K562 (cell line): ENCODE measurements around the gene CD40. TPM values are rescaled to one million over a fixed set of nuclear protein-coding genes. Genes with fewer than 3 reads are reported as not detected.

Experiments
- ATAC-seq: fragments of 200-7000 bp; cut with Tn5 transposase; 3 replicates; pipeline ENCODE4 v1.9.1; 2020; ENCODE audit warnings: moderate library complexity
- BruUV-seq: library from RNA; stranded (reverse); fragments of 400-500 nt; replicated peaks from 2 replicates; lab custom pipeline; 2021; lab: Mats Ljungman, UMichigan
- CTCF ChIA-PET: fragments of 300-600 bp; formaldehyde crosslinking; extraction: SDS; loops from one replicate; lab custom pipeline; 2021; ENCODE audit warnings: low intra/inter-chr PET ratio; lab: Yijun Ruan, JAX
- POLR2A ChIA-PET: fragments of 300-600, 350-650 bp; sonication (Branson Sonifier 250); formaldehyde crosslinking; extraction: SDS; loops from one replicate; lab custom pipeline; 2021; ENCODE audit warnings: antibody characterized with exemption, inconsistent platforms; lab: Yijun Ruan, JAX
- DNase-seq, 4 experiments: peaks; one replicate each; pipeline versions ENCODE4 v3.0.0 to v3.0.0-alpha.2; 2011 to 2018; ENCODE audit warnings: low spot score in 3 of 4, mixed read lengths in 3 of 4; ENCODE audit errors: extremely low read depth in 1 of 4
- FAIRE-seq: peaks from 2 replicates; lab custom pipeline; 2011; peaks lifted over from hg19 to GRCh38; lab: Jason Lieb, UNC
- H2AFZ ChIP-seq: 2 replicates; pipeline ENCODE4 v1.6.0; 2011; ENCODE audit warnings: low read depth, low read length, control low read depth, inconsistent platforms
- H3K27ac ChIP-seq: fragments of 200-600 bp; 3 replicates; pipeline ENCODE4 v1.8.0; 2011; ENCODE audit warnings: low read depth, mild to moderate bottlenecking, control low read depth, inconsistent platforms, low read length, moderate library complexity, mixed read lengths; ENCODE audit errors: extremely low read depth
- H3K27me3 ChIP-seq, 2 experiments: fragments of 300-600 bp in 1 of 2; 2 replicates in 1 of 2; 3 replicates in 1 of 2; pipeline versions ENCODE4 v1.6.0 to v1.8.0; 2011; ENCODE audit warnings: inconsistent platforms in 2 of 2, low read length in 2 of 2, mild to moderate bottlenecking in 1 of 2, mixed read lengths in 1 of 2, moderate library complexity in 1 of 2; ENCODE audit not compliant: control insufficient read depth in 2 of 2, insufficient read depth in 2 of 2
- H3K36me3 ChIP-seq: fragments of 300-600 bp; 3 replicates; pipeline ENCODE4 v1.8.0; 2011; ENCODE audit warnings: mild to moderate bottlenecking, low read length, inconsistent platforms; ENCODE audit not compliant: control insufficient read depth, insufficient read depth
- H3K4me1 ChIP-seq, 2 experiments: fragments of 200-600 bp in 1 of 2; replicated peaks in 1 of 2; 2 replicates in 1 of 2; 3 replicates in 1 of 2; pipeline versions ENCODE4 v1.5.1 to v1.8.0; 2011; ENCODE audit warnings: inconsistent platforms in 2 of 2, low read length in 2 of 2, mild to moderate bottlenecking in 1 of 2, mixed read lengths in 1 of 2, moderate library complexity in 1 of 2; ENCODE audit not compliant: control insufficient read depth in 2 of 2, insufficient read depth in 2 of 2
- H3K4me2 ChIP-seq: 2 replicates; pipeline ENCODE4 v1.6.1; 2011; ENCODE audit warnings: low read length, control low read depth, inconsistent platforms, mixed read lengths; ENCODE audit not compliant: insufficient read depth
- H3K4me3 ChIP-seq: fragments of 200-600 bp; sonication (generic), shearing (Covaris generic); 2 replicates; pipeline ENCODE4 v1.5.1; 2016; ENCODE audit warnings: control low read depth, inconsistent platforms
- H3K79me2 ChIP-seq: fragments of 200-600 bp; 3 replicates; pipeline ENCODE4 v1.8.0; 2011; ENCODE audit warnings: low read length, inconsistent platforms; ENCODE audit not compliant: control insufficient read depth, insufficient read depth
- H3K9ac ChIP-seq, 2 experiments: 2 replicates each; pipeline versions ENCODE4 v1.6.0 to v1.6.1; 2011; ENCODE audit warnings: low read depth in 2 of 2, low read length in 2 of 2, control low read depth in 1 of 2, inconsistent platforms in 1 of 2, mild to moderate bottlenecking in 1 of 2, mixed read lengths in 1 of 2; ENCODE audit not compliant: insufficient read depth in 1 of 2
- H3K9me1 ChIP-seq: one replicate; pipeline ENCODE4 v1.6.0; 2011; ENCODE audit warnings: inconsistent platforms, mild to moderate bottlenecking, low read length, moderate library complexity; ENCODE audit not compliant: control insufficient read depth, insufficient read depth
- H3K9me3 ChIP-seq: replicated peaks from 2 replicates; pipeline ENCODE4 v1.5.1; 2011; ENCODE audit warnings: low read depth, low read length, inconsistent platforms; ENCODE audit not compliant: control insufficient read depth, insufficient read depth
- H4K20me1 ChIP-seq: replicated peaks from 2 replicates; pipeline ENCODE4 v1.6.1; 2011; ENCODE audit warnings: low read length, inconsistent platforms, mixed read lengths; ENCODE audit not compliant: control insufficient read depth, insufficient read depth
- CBFA2T3 ChIP-seq: fragments of 450-650 bp; IDR thresholded peaks from 2 replicates; pipeline ENCODE4 v1.6.1; 2017
- CHAMP1 ChIP-seq: fragments of 450-650 bp; IDR thresholded peaks from 2 replicates; pipeline ENCODE4 v1.6.1; 2016; ENCODE audit warnings: mild to moderate bottlenecking
- CLOCK ChIP-seq: fragments of 250-450 bp; sonication (Bioruptor Pico); IDR thresholded peaks from 2 replicates; pipeline ENCODE4 v1.4.0; 2020; ENCODE audit warnings: mild to moderate bottlenecking, moderate library complexity, borderline replicate concordance
- GTF2A2 ChIP-seq: IDR thresholded peaks from 2 replicates; pipeline ENCODE4 v1.6.1; 2016; ENCODE audit warnings: mild to moderate bottlenecking, missing genetic modification characterization, missing compliant biosample characterization
- HNRNPUL1 ChIP-seq: fragments of 200-400 bp; formaldehyde crosslinking; IDR thresholded peaks from 2 replicates; pipeline ENCODE4 v1.6.1; 2017; ENCODE audit warnings: low read length
- MECOM ChIP-seq: fragments of 250-450 bp; sonication (Bioruptor Pico); IDR thresholded peaks from 2 replicates; pipeline ENCODE4 v1.8.0; 2022; ENCODE audit warnings: inconsistent platforms
- MEIS2 ChIP-seq: fragments of 450-650 bp; IDR thresholded peaks from 2 replicates; pipeline ENCODE4 v1.6.1; 2014; ENCODE audit warnings: mild to moderate bottlenecking; ENCODE audit not compliant: partially characterized antibody
- NBN ChIP-seq: fragments of 450-650 bp; IDR thresholded peaks from 2 replicates; pipeline ENCODE4 v1.6.1; 2016; ENCODE audit warnings: low read depth, mild to moderate bottlenecking
- RAD21 ChIP-seq, 2 experiments: fragments of 250-450 bp in 1 of 2; fragments of 450-650 bp in 1 of 2; sonication (Bioruptor Pico) in 1 of 2; formaldehyde crosslinking in 1 of 2; IDR thresholded peaks in 1 of 2; conservative IDR thresholded peaks in 1 of 2; 2 replicates each; pipeline versions ENCODE4 v1.4.0 to v1.8.0; 2020 to 2022; ENCODE audit warnings: mild to moderate bottlenecking in 2 of 2, moderate library complexity in 1 of 2
- RFX5 ChIP-seq: IDR thresholded peaks from 2 replicates; pipeline ENCODE4 v1.6.1; 2011; ENCODE audit warnings: low read depth, mild to moderate bottlenecking, improper control_type of control experiment, low read length
- SMAD3 ChIP-seq: fragments of 450-650 bp; formaldehyde crosslinking; conservative IDR thresholded peaks from 2 replicates; pipeline ENCODE4 v1.4.0; 2020; ENCODE audit warnings: mild to moderate bottlenecking
- SRSF3 ChIP-seq: fragments of 200-400 bp; formaldehyde crosslinking; IDR thresholded peaks from 2 replicates; pipeline ENCODE4 v1.6.1; 2016; ENCODE audit warnings: mild to moderate bottlenecking, low read length, moderate library complexity; ENCODE audit not compliant: insufficient read depth
- TCF7 ChIP-seq: sonication (generic); IDR thresholded peaks from 2 replicates; pipeline ENCODE4 v1.6.1; 2016; ENCODE audit warnings: antibody characterized with exemption, borderline replicate concordance
- THAP7 ChIP-seq: fragments of 250-450 bp; sonication (Bioruptor Pico); IDR thresholded peaks from 2 replicates; pipeline ENCODE4 v1.5.0; 2021
- ZNF717 ChIP-seq: fragments of 250-450 bp; sonication (Bioruptor Pico); IDR thresholded peaks from 2 replicates; pipeline ENCODE4 v1.5.0; 2021
- WGBS: fragments of 100-300 bp; shearing (Covaris generic); methylation state at CpG from one replicate; pipeline ENCODE4 v1.1.6; 2016; ENCODE audit warnings: low coverage, mixed read lengths; ENCODE audit not compliant: insufficient coverage; ENCODE audit errors: missing lambda C conversion rate; 5-methylcytosine and 5-hydroxymethylcytosine counted together
- in situ Hi-C: fragments of 300-500 bp; cut with MboI; formaldehyde crosslinking; loops from 4 replicates; pipeline ENCODE4 v1.15.0; 2018; ENCODE audit warnings: inconsistent platforms, mixed read lengths
- intact Hi-C: fragments of 100-400 bp; cut with micrococcal nuclease; formaldehyde crosslinking; loops from 2 replicates; pipeline ENCODE4 v1.14.2; 2022
- polyA plus RNA-seq, 8 experiments: library from polyadenylated mRNA; depleted of rRNA in 4 of 8; stranded (reverse) in 5 of 8; unstranded in 3 of 8; fragments of >200 nt; fragmentation: Nextera tagmentation in 2 of 8; fragmentation: Illumina TruSeq in 1 of 8; extraction: Ambion mirVana in 2 of 8; extraction: Trizol in 1 of 8; gene quantifications; 2 replicates each; pipeline versions ENCODE4 v1.2.1 to v1.2.3, GENCODE V29; 2011 to 2014; ENCODE audit warnings: inconsistent platforms in 1 of 8, missing spikeins in 1 of 8
- total RNA-seq, 7 experiments: library from RNA; depleted of rRNA in 6 of 7; stranded (reverse); fragments of >200 nt in 6 of 7; fragmentation: Illumina TruSeq in 2 of 7; extraction: Trizol in 2 of 7; gene quantifications; 2 replicates each; pipeline versions ENCODE4 v1.2.1 to v1.2.3, GENCODE V29; 2011 to 2021; ENCODE audit warnings: low replicate concordance in 1 of 7

Gene CD40
- total and polyA plus RNA-seq, 9 of the 15 experiments (the other 6 are each of a cell fraction or from before 2014, with no cell fraction given), result 0.76 to 3.7 (median 1.6) TPM

GRCh38 chr20:46085179-46085851 lies 32.8 kb upstream of the CD40 start (continued):
- TF ChIP-seq CHAMP1 (no peak), CBFA2T3 (peak; percentile 52), SMAD3 (no peak), NBN (no peak), HNRNPUL1 (no peak)

GRCh38 chr20:46087161-46087560 lies 31.0 kb upstream of the CD40 start:
- peaks cover 30% of the 10 kb centered on the region for H4K20me1 ChIP-seq
- no peak overlapping the region for H3K4me3 ChIP-seq
- no peak overlapping the region for H3K4me2 ChIP-seq
- peaks cover 12 to 30% of the 10 kb centered on the region in 2 experiments for H3K4me1 ChIP-seq
- no peak overlapping the region for H2AFZ ChIP-seq
- ChIA-PET CTCF (interaction anchor here (1.2 to 3.8 kb wide), 3 partner anchors 64 to 100 kb away, joined by 4 to 18 read pairs (median 5); no protein-coding TSS in a partner anchor), POLR2A (interaction anchor here (1.8 kb wide), 1 partner anchor 21 kb away, joined by 6 read pairs; no protein-coding TSS in a partner anchor)
- H3K36me3 ChIP-seq, result peaks cover 2% of the 10 kb centered on the region; the same call in 1 of the 3 replicates
- WGBS, result 66% methylated on average over 8 of the region's 8 CpGs
- ATAC-seq, result no peak
- in situ Hi-C loops, result no loop called here
- H3K9me1 ChIP-seq, result no peaks in the 10 kb centered on the region
- no peak overlapping the region for H3K27ac ChIP-seq
- H3K9ac ChIP-seq, result no peak overlapping the region
- DNase-seq, result no peak
- peaks cover 75% of the 10 kb centered on the region for H3K79me2 ChIP-seq
- no peaks in the 10 kb centered on the region for H3K27me3 ChIP-seq
- no peak for FAIRE-seq
- no peaks in the 10 kb centered on the region for H3K9me3 ChIP-seq
- intact Hi-C loops, result loop anchor here (2.0 to 5.0 kb wide), 2 partner anchors 64 to 115 kb away; partner anchors contain the start of gene ZNF335
- BruUV-seq, result no TSS peak
- no peak for TF ChIP-seq ZNF717
- TF ChIP-seq MEIS2, result peak; percentile 18
- TF ChIP-seq TCF7, result no peak
- no peak for TF ChIP-seq THAP7
- no peak for TF ChIP-seq MECOM (CRISPR knock-in tag)
- no peak for TF ChIP-seq NBN
- TF ChIP-seq RFX5, result no peak
- no peak for TF ChIP-seq CLOCK (CRISPR knock-in tag)
- TF ChIP-seq GTF2A2, result no peak
- TF ChIP-seq RAD21 (CRISPR knock-in tag; conservative IDR thresholded peaks at IDR 0.05 in 1 of 2, IDR thresholded peaks at IDR 0.05 in 1 of 2), result peak in 1 of 2 experiments; percentile 25; a peak in 2 of 4 replicates
- no peak for TF ChIP-seq SRSF3
